Tibial artery (tissue), 4 donors: Measurements from ENCODE around the gene MAPK12.
A peak's percentile ranks its signal among the peaks of the same experiment; 100 is the strongest.

ENCODE experiments used
- DNase-seq, 2 donors: peaks; one replicate each; pipeline ENCODE4 v3.0.0-alpha.2; 2019
- H3K27ac ChIP-seq, 2 donors: fragments of 200-600 bp; sonication (generic) in 1 of 2; 1 replicate in 1 of 2; 2 replicates in 1 of 2; pipeline ENCODE4 v1.5.1; 2018 to 2019; ENCODE audit warnings: mild to moderate bottlenecking in 1 of 2
- H3K27me3 ChIP-seq, 2 donors: fragments of 200-600 bp; sonication (generic) in 1 of 2; one replicate each; pipeline versions ENCODE4 v1.5.1 to v1.6.0; 2016 to 2019
- H3K36me3 ChIP-seq, 3 donors: fragments of 200-600 bp; sonication (generic) in 2 of 3; one replicate each; pipeline ENCODE4 v1.5.1; 2016 to 2019; ENCODE audit warnings: mild to moderate bottlenecking in 2 of 3
- H3K4me1 ChIP-seq, 4 donors: fragments of 200-600 bp; sonication (generic) in 2 of 4; 1 replicate in 3 of 4; 2 replicates in 1 of 4; pipeline ENCODE4 v1.5.1; 2016 to 2019
- H3K4me3 ChIP-seq, 2 donors: fragments of 200-600 bp; sonication (generic) in 1 of 2; 1 replicate in 1 of 2; 2 replicates in 1 of 2; pipeline ENCODE4 v1.5.1; 2018 to 2019; ENCODE audit warnings: mild to moderate bottlenecking in 2 of 2
- H3K9me3 ChIP-seq, 3 donors: fragments of 200-600 bp; sonication (generic) in 1 of 3; one replicate each; pipeline ENCODE4 v1.5.1; 2016 to 2019
- CTCF ChIP-seq, 2 experiments: fragments of 200-600 bp in 1 of 2; fragments of 450-650 bp in 1 of 2; IDR thresholded peaks; one replicate each; pipeline ENCODE4 v1.5.1; 2017 to 2019; ENCODE audit warnings: antibody characterized with exemption in 2 of 2, mild to moderate bottlenecking in 1 of 2, moderate library complexity in 1 of 2
- intact Hi-C: fragments of 100-400 bp; cut with DNase I; formaldehyde crosslinking; loops from one replicate; pipeline ENCODE4 v1.15.0; 2023; ENCODE audit warnings: low total_unique reads

MAPK12 gene

GRCh38 chr22:50308597-50308935 lies 47.1 kb upstream of the MAPK12 start:
- no peak for TF ChIP-seq CTCF (IDR thresholded peaks at IDR 0.05)
- intact Hi-C loops = loop anchor here (10.0 kb wide), 1 partner anchor 344 kb away; the partner anchor contains the start of gene PIM3
- Histone ChIP-seq H3K36me3 (peaks cover 0 to under 1% (median 0%) of the 10 kb centered on the region in 3 donors), H3K4me1 (peaks cover 15 to 46% (median 44%) of the 10 kb centered on the region in 4 donors), H3K9me3 (no peaks in the 10 kb centered on the region), H3K27ac (peak overlapping the region; percentile 92 to 95), H3K4me3 (peak overlapping the region in 1 of 2 donors; percentile 4), H3K27me3 (no peaks in the 10 kb centered on the region)
- peak; percentile 86 to 93 for DNase-seq

- Histone ChIP-seq H3K4me1 (peaks cover 19 to 51% (median 49%) of the 10 kb centered on the region in 4 donors), H3K27ac (peak overlapping the region; percentile 92 to 95), H3K27me3 (no peaks in the 10 kb centered on the region), H3K4me3 (peak overlapping the region; percentile 4 to 9), H3K9me3 (no peaks in the 10 kb centered on the region), H3K36me3 (peaks cover 0 to 5% (median 0%) of the 10 kb centered on the region in 3 donors)
- intact Hi-C loops = loop anchor here (2.0 to 10.0 kb wide), 2 partner anchors 15 to 343 kb away; partner anchors contain the start of gene PIM3
- no peak for TF ChIP-seq CTCF (IDR thresholded peaks at IDR 0.05)
- peak in 1 of 2 donors; percentile 77 for DNase-seq
Observed at GRCh38 chr22:50307890-50308596, 46.6 kb upstream of the MAPK12 start.

GRCh38 chr22:50306753-50307749 lies 45.6 kb upstream of the MAPK12 start, which contains the start of gene PLXNB2:
Gene PLXNB2 (minus strand): TSS chr22:50307646. CDS start chr22:50290584, 17,062 bp downstream.
- Histone ChIP-seq H3K4me1 (peaks cover 19 to 61% (median 59%) of the 10 kb centered on the region in 4 donors), H3K36me3 (peaks cover 0 to 5% (median 0%) of the 10 kb centered on the region in 3 donors), H3K27me3 (no peaks in the 10 kb centered on the region), H3K27ac (peak within 1 kb of the TSS; percentile 92 to 95), H3K9me3 (no peaks in the 10 kb centered on the region), H3K4me3 (peak within 1 kb of the TSS; percentile 72 to 86)
- no peak for TF ChIP-seq CTCF (IDR thresholded peaks at IDR 0.05)
- peak; percentile 82 to 91 for DNase-seq
- intact Hi-C loops = loop anchor here (2.0 to 10.0 kb wide), 2 partner anchors 14 to 342 kb away; partner anchors contain the start of gene PIM3

GRCh38 chr22:50305923-50306566 lies 44.6 kb upstream of the MAPK12 start:
- peak overlapping the region; percentile 72 to 86 for H3K4me3 ChIP-seq
- intact Hi-C loops = loop anchor here (2.0 to 10.0 kb wide), 2 partner anchors 13 to 341 kb away; partner anchors contain the start of gene PIM3
- peaks cover 0 to 5% (median 0%) of the 10 kb centered on the region in 3 donors for H3K36me3 ChIP-seq
- no peaks in the 10 kb centered on the region for H3K9me3 ChIP-seq
- H3K4me1 ChIP-seq = peaks cover 25 to 71% (median 69%) of the 10 kb centered on the region in 4 donors
- TF ChIP-seq CTCF (IDR thresholded peaks at IDR 0.05) = no peak
- DNase-seq = peak; percentile 86 to 96
- H3K27ac ChIP-seq = peak overlapping the region; percentile 92 to 95
- no peaks in the 10 kb centered on the region for H3K27me3 ChIP-seq
